HepG2 (cell line): ENCODE results near the gene POFUT2. TPM values are rescaled to one million over a fixed set of nuclear protein-coding genes. Genes with fewer than 3 reads are reported as not detected.

Experiments used
- ATAC-seq: fragments of 200-7000 bp; cut with Tn5 transposase; 3 replicates; pipeline ENCODE4 v1.9.1; 2020; ENCODE audit warnings: mild to moderate bottlenecking, moderate library complexity
- BruUV-seq: library from RNA; stranded (reverse); fragments of 400-500 nt; replicated peaks from 2 replicates; lab custom pipeline; 2021; lab: Mats Ljungman, UMichigan
- CTCF ChIA-PET: fragments of 300-600 bp; formaldehyde crosslinking; extraction: SDS; loops from one replicate; lab custom pipeline; 2021; ENCODE audit warnings: low total read pairs, inconsistent platforms, low intra/inter-chr PET ratio; lab: Yijun Ruan, JAX
- POLR2A ChIA-PET: fragments of 350-600 bp; sonication (Branson Sonifier 250); formaldehyde crosslinking; loops from one replicate; lab custom pipeline; 2020; ENCODE audit warnings: antibody characterized with exemption, inconsistent platforms; lab: Yijun Ruan, JAX
- DNase-seq: peaks from one replicate; pipeline ENCODE4 v3.0.0-alpha.2; 2015; ENCODE audit warnings: low spot score
- FAIRE-seq: peaks from 3 replicates; lab custom pipeline; 2011; peaks lifted over from hg19 to GRCh38; lab: Jason Lieb, UNC
- H2AFZ ChIP-seq: one replicate; pipeline ENCODE4 v1.6.1; 2011; ENCODE audit warnings: low read length, inconsistent platforms
- H3K27ac ChIP-seq: fragments of 300-600 bp; 3 replicates; pipeline ENCODE4 v1.8.0; 2011; ENCODE audit warnings: mixed run types, mild to moderate bottlenecking, mixed read lengths, low read length, inconsistent platforms; ENCODE audit not compliant: insufficient read depth; ENCODE audit errors: extremely low read length
- H3K27me3 ChIP-seq, 2 experiments: fragments of 200-600 bp in 1 of 2; 2 replicates in 1 of 2; 3 replicates in 1 of 2; pipeline versions ENCODE4 v1.6.0 to v1.8.0; 2011; ENCODE audit warnings: low read length in 2 of 2, mild to moderate bottlenecking in 2 of 2, moderate library complexity in 2 of 2, inconsistent platforms in 1 of 2; ENCODE audit not compliant: insufficient read depth in 2 of 2, control insufficient read depth in 1 of 2
- H3K36me3 ChIP-seq, 2 experiments: fragments of 200-600 bp in 1 of 2; replicated peaks in 1 of 2; 2 replicates in 1 of 2; 3 replicates in 1 of 2; pipeline versions ENCODE4 v1.5.1 to v1.8.0; 2011; ENCODE audit warnings: low read length in 2 of 2, inconsistent platforms in 1 of 2; ENCODE audit not compliant: insufficient read depth in 2 of 2, control insufficient read depth in 1 of 2
- H3K4me1 ChIP-seq: 2 replicates; pipeline ENCODE4 v1.5.1; 2012; ENCODE audit warnings: low read length, inconsistent platforms; ENCODE audit not compliant: insufficient read depth
- H3K4me2 ChIP-seq: 2 replicates; pipeline ENCODE4 v1.6.0; 2011; ENCODE audit warnings: low read depth, low read length, inconsistent platforms
- H3K4me3 ChIP-seq, 3 experiments: fragments of 200-600 bp in 1 of 3; sonication (generic), shearing (Covaris generic) in 1 of 3; replicated peaks in 1 of 3; 2 replicates each; pipeline ENCODE4 v1.5.1; 2011 to 2016; ENCODE audit warnings: low read length in 3 of 3, inconsistent platforms in 2 of 3, low read depth in 2 of 3, mild to moderate bottlenecking in 2 of 3, control low read depth in 1 of 3, mixed read lengths in 1 of 3; ENCODE audit not compliant: insufficient read depth in 1 of 3
- H3K79me2 ChIP-seq: one replicate; pipeline ENCODE4 v1.6.1; 2011; ENCODE audit warnings: low read length, inconsistent platforms; ENCODE audit not compliant: insufficient read depth
- H3K9ac ChIP-seq: 2 replicates; pipeline ENCODE4 v1.6.0; 2011; ENCODE audit warnings: mild to moderate bottlenecking, low read depth, low read length, inconsistent platforms; ENCODE audit not compliant: insufficient read depth
- H3K9me3 ChIP-seq: 2 replicates; pipeline ENCODE4 v1.5.1; 2012; ENCODE audit warnings: mild to moderate bottlenecking, low read length
- H4K20me1 ChIP-seq: 2 replicates; pipeline ENCODE4 v1.6.0; 2011; ENCODE audit warnings: inconsistent platforms, mild to moderate bottlenecking, low read length, moderate library complexity; ENCODE audit not compliant: insufficient read depth
- CREB1 ChIP-seq, 2 experiments: fragments of 450-650 bp in 1 of 2; IDR thresholded peaks; 2 replicates each; pipeline ENCODE4 v1.6.1; 2016 to 2017; ENCODE audit warnings: control low read depth in 1 of 2, mild to moderate bottlenecking in 1 of 2, missing compliant biosample characterization in 1 of 2, missing genetic modification characterization in 1 of 2
- CREM ChIP-seq, 2 experiments: sonication (generic) in 1 of 2; formaldehyde crosslinking in 1 of 2; IDR thresholded peaks; 2 replicates each; pipeline versions ENCODE4 v1.4.0 to v1.6.1; 2016 to 2020; ENCODE audit warnings: antibody characterized with exemption in 1 of 2, mild to moderate bottlenecking in 1 of 2, missing genetic modification reagents in 1 of 2
- PITX1 ChIP-seq: sonication (generic); formaldehyde crosslinking; IDR thresholded peaks from 2 replicates; pipeline ENCODE4 v1.5.1; 2020; ENCODE audit warnings: mild to moderate bottlenecking, missing genetic modification reagents
- SKIL ChIP-seq: sonication (generic); formaldehyde crosslinking; IDR thresholded peaks from 2 replicates; pipeline ENCODE4 v1.8.0; 2022; ENCODE audit warnings: missing genetic modification reagents, mild to moderate bottlenecking, moderate library complexity, borderline replicate concordance
- SNRNP70 ChIP-seq: fragments of 200-400 bp; formaldehyde crosslinking; IDR thresholded peaks from 2 replicates; pipeline ENCODE4 v1.6.1; 2017; ENCODE audit warnings: mild to moderate bottlenecking, low read depth, low read length, moderate library complexity
- SRSF1 ChIP-seq: fragments of 200-400 bp; formaldehyde crosslinking; optimal IDR thresholded peaks from 2 replicates; pipeline ENCODE3; 2017; ENCODE audit warnings: mild to moderate bottlenecking, low read depth, low read length, moderate library complexity
- TARDBP ChIP-seq: sonication (generic); formaldehyde crosslinking; IDR thresholded peaks from 2 replicates; pipeline ENCODE4 v1.8.0; 2022; ENCODE audit warnings: mild to moderate bottlenecking, missing genetic modification reagents
- TMF1 ChIP-seq: sonication (generic); formaldehyde crosslinking; IDR thresholded peaks from 2 replicates; pipeline ENCODE4 v1.8.1; 2022; ENCODE audit warnings: low read depth, missing genetic modification reagents
- ZKSCAN8 ChIP-seq: IDR thresholded peaks from 2 replicates; pipeline ENCODE4 v1.6.1; 2016; ENCODE audit warnings: borderline replicate concordance, missing genetic modification reagents, missing compliant biosample characterization
- ZNF235 ChIP-seq: sonication (generic); formaldehyde crosslinking; IDR thresholded peaks from 2 replicates; pipeline ENCODE4 v1.8.1; 2023; ENCODE audit warnings: mild to moderate bottlenecking, missing genetic modification reagents, borderline replicate concordance
- ZNF501 ChIP-seq: sonication (generic); formaldehyde crosslinking; IDR thresholded peaks from 2 replicates; pipeline ENCODE4 v1.5.1; 2020; ENCODE audit warnings: mild to moderate bottlenecking, moderate library complexity, missing genetic modification reagents
- ZNF570 ChIP-seq: sonication (generic); formaldehyde crosslinking; IDR thresholded peaks from 2 replicates; pipeline ENCODE4 v1.4.0; 2020; ENCODE audit warnings: mild to moderate bottlenecking, missing genetic modification reagents, borderline replicate concordance
- WGBS: methylation state at CpG from one replicate; pipeline ENCODE4 v1.1.6; 2017; ENCODE audit warnings: low lambda C conversion rate; 5-methylcytosine and 5-hydroxymethylcytosine counted together
- in situ Hi-C: cut with HindIII; loops from 2 replicates; pipeline ENCODE4 v1.10.0; 2017; ENCODE audit warnings: low pct_unique_long_range_greater_than_20kb; ENCODE audit not compliant: extremely low pct_ligation_motif_present
- intact Hi-C: fragments of 100-400 bp; cut with micrococcal nuclease; formaldehyde crosslinking; loops from one replicate; pipeline ENCODE4 v1.10.0; 2022; ENCODE audit not compliant: unreplicated experiment
- polyA plus RNA-seq, 8 experiments: library from polyadenylated mRNA; depleted of rRNA in 3 of 8; stranded (reverse) in 7 of 8; unstranded in 1 of 8; fragments of >200 nt; fragmentation: Illumina TruSeq in 4 of 8; extraction: Trizol in 4 of 8; gene quantifications; 2 replicates each; pipeline versions ENCODE4 v1.2.1 to v1.2.3, GENCODE V29; 2011 to 2016; ENCODE audit warnings: low read depth in 4 of 8, missing spikeins in 1 of 8, mixed read lengths in 1 of 8; ENCODE audit not compliant: insufficient read depth in 1 of 8
- total RNA-seq, 5 experiments: library from RNA; depleted of rRNA; stranded (reverse); fragments of >200 nt; fragmentation: Illumina TruSeq; extraction: Trizol; gene quantifications; 2 replicates each; pipeline ENCODE4 v1.2.3, GENCODE V29; 2016; ENCODE audit warnings: low read depth in 1 of 5

Gene POFUT2
- total and polyA plus RNA-seq, 2 of the 13 experiments (the other 11 are each of a cell fraction or from before 2014, with no cell fraction given): 22.8 to 24.0 TPM

DNA sequence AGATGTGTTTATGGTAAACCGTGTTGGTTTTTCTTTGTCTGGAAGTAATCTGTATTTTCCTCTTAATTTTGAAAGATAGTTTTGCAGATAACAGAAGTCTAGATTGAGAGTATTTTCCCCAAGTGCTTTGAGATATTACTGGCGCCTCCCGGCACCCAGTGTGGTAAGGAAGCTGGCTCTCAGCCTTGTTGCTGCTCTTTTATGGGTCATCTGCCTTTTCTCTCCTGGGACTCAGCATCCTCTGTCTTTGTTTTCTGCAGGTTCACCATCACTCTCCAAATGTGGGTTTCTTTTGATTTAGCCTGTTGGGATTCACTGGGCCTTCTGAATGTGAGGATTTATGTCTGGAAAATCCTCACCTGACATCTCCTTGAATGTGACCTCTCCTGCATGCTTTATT, 37.4 kb downstream of the POFUT2 start:
- H3K4me3 ChIP-seq: no peak overlapping the region
- DNase-seq (no peak), ATAC-seq (no peak)
- H3K27me3 ChIP-seq: peaks cover 8 to 76% of the 10 kb centered on the region in 2 experiments; a peak in 4 of 5 replicates
- H3K36me3 ChIP-seq: no peaks in the 10 kb centered on the region
- no TSS peak for BruUV-seq
- no peaks in the 10 kb centered on the region for H3K79me2 ChIP-seq
- WGBS: 66% methylated on average over 3 of the region's 3 CpGs
- peaks cover 23% of the 10 kb centered on the region for H3K4me1 ChIP-seq
- POLR2A ChIA-PET: no interaction called here
- CTCF ChIA-PET: no interaction called here
- intact Hi-C loops: no loop called here
- H4K20me1 ChIP-seq: no peaks in the 10 kb centered on the region
- H3K27ac ChIP-seq: no peak overlapping the region
- H3K9me3 ChIP-seq: peaks cover 4% of the 10 kb centered on the region; the same call in 1 of the 2 replicates
- TF ChIP-seq ZNF501 (no peak), PITX1 (CRISPR knock-in tag) (no peak), ZKSCAN8 (no peak), SKIL (CRISPR knock-in tag) (no peak), TMF1 (no peak), ZNF570 (CRISPR knock-in tag) (no peak), TARDBP (CRISPR knock-in tag) (no peak), ZNF235 (CRISPR knock-in tag) (no peak), CREM (IDR thresholded peaks at IDR 0.05) (no peak), CREM (CRISPR knock-in tag; IDR thresholded peaks at IDR 0.05) (no peak), SRSF1 (no peak), SNRNP70 (no peak), CREB1 (IDR thresholded peaks at IDR 0.05) (no peak), CREB1 (CRISPR knock-in tag; IDR thresholded peaks at IDR 0.05) (no peak)
- TF ChIP-seq, all 625 proteins: peak for 0
- FAIRE-seq: no peak
- Histone ChIP-seq H3K9ac (no peak overlapping the region), H2AFZ (no peak overlapping the region), H3K4me2 (no peak overlapping the region)
- in situ Hi-C loops: no loop called here
